ENCODE results near the gene MNAT1. TPM values are rescaled to one million over a fixed set of nuclear protein-coding genes. Genes with fewer than 3 reads are reported as not detected.

The MNAT1 gene
- total and polyA plus RNA-seq, 9 of the 15 experiments (the other 6 are each of a cell fraction or from before 2014, with no cell fraction given) = 37.8 to 83.3 (median 60.4) TPM

- no peak overlapping the region for H3K4me3 ChIP-seq
- POLR2A ChIA-PET = interaction anchor here (1.2 kb wide), 1 partner anchor 9 kb away, joined by 3 read pairs; the partner anchor contains the start of genes SLC38A6 and TRMT5
- BruUV-seq (replicated peaks) = no TSS peak
- TF ChIP-seq MTA1 (IDR thresholded peaks at IDR 0.05; ENCODE audit: borderline replicate concordance) (no peak), HES1 (IDR thresholded peaks at IDR 0.05; ENCODE audit: low read depth) (no peak), ZC3H8 (IDR thresholded peaks at IDR 0.05) (no peak)
- in situ Hi-C loops (cut with MboI) = no loop called here
- no peaks in the 10 kb centered on the region for H3K9me1 ChIP-seq (ENCODE audit: control insufficient read depth, insufficient read depth, low read length)
- DNase-seq (ENCODE audit: extremely low read depth in 1 of 4, low spot score in 3 of 4) (no peak), FAIRE-seq (no peak), ATAC-seq (no peak)
- intact Hi-C loops (cut with micrococcal nuclease) = no loop called here
- no peaks in the 10 kb centered on the region for H3K27me3 ChIP-seq (ENCODE audit: control insufficient read depth in 2 of 2, insufficient read depth in 2 of 2, low read length in 2 of 2)
- no peaks in the 10 kb centered on the region for H3K4me1 ChIP-seq (replicated peaks in 1 of 2; ENCODE audit: control insufficient read depth in 2 of 2, insufficient read depth in 2 of 2, low read length in 2 of 2)
- no peak overlapping the region for H3K27ac ChIP-seq (ENCODE audit: extremely low read depth, low read depth, low read length)
- no peak overlapping the region for H2AFZ ChIP-seq (ENCODE audit: low read depth, low read length)
- CTCF ChIA-PET (ENCODE audit: low intra/inter-chr PET ratio) = no interaction called here
- no peaks in the 10 kb centered on the region for H3K9me3 ChIP-seq (replicated peaks; ENCODE audit: control insufficient read depth, insufficient read depth, low read depth, low read length)
- H3K4me2 ChIP-seq (ENCODE audit: insufficient read depth, low read length) = no peak overlapping the region
- peaks cover 36% of the 10 kb centered on the region for H3K36me3 ChIP-seq (ENCODE audit: control insufficient read depth, insufficient read depth, low read length)
- WGBS (ENCODE audit: insufficient coverage, low coverage, missing lambda C conversion rate) = 97% methylated on average over 12 of the region's 15 CpGs
- no peaks in the 10 kb centered on the region for H4K20me1 ChIP-seq (replicated peaks; ENCODE audit: control insufficient read depth, insufficient read depth, low read length)
- peaks cover 17% of the 10 kb centered on the region for H3K79me2 ChIP-seq (ENCODE audit: control insufficient read depth, insufficient read depth, low read length)
- H3K9ac ChIP-seq (ENCODE audit: insufficient read depth in 1 of 2, low read depth in 2 of 2, low read length in 2 of 2) = no peak overlapping the region
Measured at GRCh38 chr14:60972295-60972694, 237.7 kb downstream of the MNAT1 start.

- CTCF ChIA-PET (ENCODE audit: low intra/inter-chr PET ratio) = no interaction called here
- H3K36me3 ChIP-seq (ENCODE audit: control insufficient read depth, insufficient read depth, low read length) = peaks cover 43% of the 10 kb centered on the region
Measured at GRCh38 chr14:60973070-60973469, 238.5 kb downstream of the MNAT1 start.

More at GRCh38 chr14:60973070-60973469, 238.5 kb downstream of the MNAT1 start:
- WGBS (ENCODE audit: insufficient coverage, low coverage, missing lambda C conversion rate) = 82% methylated on average over 3 of the region's 3 CpGs
- Histone ChIP-seq H2AFZ (ENCODE audit: low read depth, low read length) (no peak overlapping the region), H3K4me2 (ENCODE audit: insufficient read depth, low read length) (no peak overlapping the region), H3K9ac (ENCODE audit: insufficient read depth in 1 of 2, low read depth in 2 of 2, low read length in 2 of 2) (no peak overlapping the region), H3K4me1 (replicated peaks in 1 of 2; ENCODE audit: control insufficient read depth in 2 of 2, insufficient read depth in 2 of 2, low read length in 2 of 2) (no peaks in the 10 kb centered on the region), H3K4me3 (no peak overlapping the region), H3K27ac (ENCODE audit: extremely low read depth, low read depth, low read length) (no peak overlapping the region), H3K9me1 (ENCODE audit: control insufficient read depth, insufficient read depth, low read length) (no peaks in the 10 kb centered on the region), H3K79me2 (ENCODE audit: control insufficient read depth, insufficient read depth, low read length) (peaks cover 24% of the 10 kb centered on the region), H4K20me1 (replicated peaks; ENCODE audit: control insufficient read depth, insufficient read depth, low read length) (no peaks in the 10 kb centered on the region), H3K9me3 (replicated peaks; ENCODE audit: control insufficient read depth, insufficient read depth, low read depth, low read length) (no peaks in the 10 kb centered on the region), H3K27me3 (ENCODE audit: control insufficient read depth in 2 of 2, insufficient read depth in 2 of 2, low read length in 2 of 2) (no peaks in the 10 kb centered on the region)
- intact Hi-C loops (cut with micrococcal nuclease) (no loop called here), in situ Hi-C loops (cut with MboI) (no loop called here)
- DNase-seq (ENCODE audit: extremely low read depth in 1 of 4, low spot score in 3 of 4) (no peak), FAIRE-seq (no peak), ATAC-seq (no peak)
- BruUV-seq (replicated peaks) = no TSS peak
- POLR2A ChIA-PET = no interaction called here
- TF ChIP-seq ZNF395 (CRISPR knock-in tag; IDR thresholded peaks at IDR 0.05) = no peak

Measured in K562 (cell line).